IMR-90 (cell line): ENCODE results near the gene CHST6. TPM values are rescaled to one million over a fixed set of nuclear protein-coding genes. Genes with fewer than 3 reads are reported as not detected.

ENCODE experiments used
- ATAC-seq: fragments of 200-7000 bp; cut with Tn5 transposase; 2 replicates; pipeline ENCODE4 v1.9.1; 2020; ENCODE audit warnings: low read depth, mild to moderate bottlenecking, moderate library complexity
- BruUV-seq: library from RNA; stranded (reverse); fragments of 400-500 nt; replicated peaks from 2 replicates; lab custom pipeline; 2021; lab: Mats Ljungman, UMichigan
- CTCF ChIA-PET: fragments of 300-600 bp; formaldehyde crosslinking; extraction: SDS; loops from one replicate; lab custom pipeline; 2021; ENCODE audit warnings: antibody characterized with exemption; lab: Yijun Ruan, JAX
- POLR2A ChIA-PET: fragments of 300-600 bp; sonication (Branson Sonifier 250); formaldehyde crosslinking; loops from one replicate; lab custom pipeline; 2022; ENCODE audit warnings: antibody characterized with exemption; ENCODE audit not compliant: unreplicated experiment; lab: Charles Lee
- DNase-seq: peaks from one replicate; pipeline ENCODE4 v3.0.0; 2013
- H2AFZ ChIP-seq: replicated peaks from 2 replicates; pipeline ENCODE3; 2013; ENCODE audit warnings: low read length, mild to moderate bottlenecking; ENCODE audit not compliant: poor library complexity
- H2AK5ac ChIP-seq: 2 replicates; pipeline ENCODE4 v1.6.1; 2013; ENCODE audit warnings: low read depth, low read length, inconsistent platforms
- H2AK9ac ChIP-seq: replicated peaks from 2 replicates; pipeline ENCODE3; 2013; ENCODE audit warnings: mild to moderate bottlenecking, low read depth, low read length, moderate library complexity; ENCODE audit not compliant: poor library complexity
- H2BK120ac ChIP-seq: 2 replicates; pipeline ENCODE4 v1.6.1; 2013; ENCODE audit warnings: low read depth, low read length, inconsistent platforms
- H2BK15ac ChIP-seq: 3 replicates; pipeline ENCODE4 v1.6.1; 2013; ENCODE audit warnings: low read depth, low read length, inconsistent platforms
- H2BK20ac ChIP-seq: 2 replicates; pipeline ENCODE4 v1.6.1; 2013; ENCODE audit warnings: low read depth, mild to moderate bottlenecking, inconsistent platforms, low read length, moderate library complexity
- H2BK5ac ChIP-seq: 2 replicates; pipeline ENCODE4 v1.6.1; 2013; ENCODE audit warnings: mild to moderate bottlenecking, low read depth, low read length, inconsistent platforms; ENCODE audit not compliant: poor library complexity, severe bottlenecking
- H3K14ac ChIP-seq: replicated peaks from 2 replicates; pipeline ENCODE4 v1.6.1; 2013; ENCODE audit warnings: low read depth, low read length, inconsistent platforms
- H3K18ac ChIP-seq: 2 replicates; pipeline ENCODE4 v1.6.1; 2013; ENCODE audit warnings: low read depth, low read length, control low read depth
- H3K23ac ChIP-seq: 2 replicates; pipeline ENCODE4 v1.6.1; 2013; ENCODE audit warnings: low read depth, low read length, inconsistent platforms
- H3K27ac ChIP-seq: 2 replicates; pipeline ENCODE4 v1.5.1; 2013; ENCODE audit warnings: mild to moderate bottlenecking, control low read depth, low read length; ENCODE audit not compliant: insufficient read depth
- H3K27me3 ChIP-seq: 2 replicates; pipeline ENCODE4 v1.6.1; 2013; ENCODE audit warnings: low read length; ENCODE audit not compliant: control insufficient read depth, insufficient read depth
- H3K36me3 ChIP-seq: 2 replicates; pipeline ENCODE4 v1.6.1; 2013; ENCODE audit warnings: low read length, mixed read lengths; ENCODE audit not compliant: control insufficient read depth, insufficient read depth
- H3K4ac ChIP-seq: 2 replicates; pipeline ENCODE4 v1.6.1; 2013; ENCODE audit warnings: low read depth, low read length, inconsistent platforms
- H3K4me1 ChIP-seq: 2 replicates; pipeline ENCODE4 v1.6.1; 2013; ENCODE audit warnings: low read length, mixed read lengths; ENCODE audit not compliant: control insufficient read depth, insufficient read depth
- H3K4me2 ChIP-seq: 2 replicates; pipeline ENCODE4 v1.6.1; 2013; ENCODE audit warnings: low read depth, mild to moderate bottlenecking, control low read depth, low read length, moderate library complexity
- H3K4me3 ChIP-seq: 2 replicates; pipeline ENCODE4 v1.5.1; 2013; ENCODE audit warnings: low read depth, mild to moderate bottlenecking, control low read depth, low read length, moderate library complexity; ENCODE audit not compliant: insufficient read depth
- H3K56ac ChIP-seq: 2 replicates; pipeline ENCODE4 v1.6.1; 2013; ENCODE audit warnings: low read length, inconsistent platforms; ENCODE audit not compliant: insufficient read depth; ENCODE audit errors: extremely low read depth
- H3K79me1 ChIP-seq, 2 experiments: 2 replicates each; pipeline ENCODE4 v1.6.1; 2013; ENCODE audit warnings: low read length in 2 of 2, inconsistent platforms in 1 of 2, low read depth in 1 of 2
- H3K9ac ChIP-seq: 2 replicates; pipeline ENCODE4 v1.6.1; 2013; ENCODE audit warnings: low read depth, low read length, control low read depth
- H3K9me1 ChIP-seq: 2 replicates; pipeline ENCODE4 v1.6.1; 2013; ENCODE audit warnings: low read length, inconsistent platforms; ENCODE audit not compliant: insufficient read depth
- H3K9me3 ChIP-seq: 2 replicates; pipeline ENCODE4 v1.6.1; 2013; ENCODE audit warnings: low read length; ENCODE audit not compliant: control insufficient read depth, insufficient read depth
- H4K20me1 ChIP-seq: 2 replicates; pipeline ENCODE4 v1.6.1; 2013; ENCODE audit warnings: low read length, inconsistent platforms; ENCODE audit not compliant: insufficient read depth
- H4K5ac ChIP-seq: 2 replicates; pipeline ENCODE4 v1.6.1; 2013; ENCODE audit warnings: mild to moderate bottlenecking, low read depth, low read length, control low read depth
- H4K8ac ChIP-seq, 2 experiments: 2 replicates each; pipeline ENCODE4 v1.6.1; 2013; ENCODE audit warnings: low read depth in 2 of 2, low read length in 2 of 2, control low read depth in 1 of 2, inconsistent platforms in 1 of 2
- H4K91ac ChIP-seq: 2 replicates; pipeline ENCODE4 v1.6.1; 2013; ENCODE audit warnings: low read depth, low read length, inconsistent platforms; ENCODE audit not compliant: insufficient read depth
- BHLHE40 ChIP-seq: fragments of 150-350 bp; IDR thresholded peaks from 2 replicates; pipeline ENCODE4 v1.6.1; 2016; ENCODE audit warnings: mild to moderate bottlenecking, low read depth, low read length
- CEBPB ChIP-seq: IDR thresholded peaks from 2 replicates; pipeline ENCODE4 v1.6.1; 2012; ENCODE audit warnings: low read depth, low read length, improper control_type of control experiment
- CHD1 ChIP-seq: IDR thresholded peaks from 2 replicates; pipeline ENCODE4 v1.6.1; 2012; ENCODE audit warnings: low read depth, low read length, improper control_type of control experiment
- CTCF ChIP-seq: conservative IDR thresholded peaks from 2 replicates; pipeline ENCODE4 v1.5.1; 2012; ENCODE audit warnings: mild to moderate bottlenecking, low read depth, low read length, improper control_type of control experiment
- FOS ChIP-seq: fragments of 150-350 bp; IDR thresholded peaks from 2 replicates; pipeline ENCODE4 v1.6.1; 2016; ENCODE audit warnings: low read depth, low read length
- MAFK ChIP-seq: IDR thresholded peaks from 2 replicates; pipeline ENCODE4 v1.6.1; 2012; ENCODE audit warnings: low read depth, low read length, improper control_type of control experiment
- MAZ ChIP-seq: IDR thresholded peaks from 2 replicates; pipeline ENCODE4 v1.6.1; 2012; ENCODE audit warnings: low read depth, mild to moderate bottlenecking, low read length, improper control_type of control experiment, moderate library complexity, borderline replicate concordance
- MXI1 ChIP-seq: IDR thresholded peaks from 2 replicates; pipeline ENCODE4 v1.6.1; 2012; ENCODE audit warnings: low read depth, mild to moderate bottlenecking, low read length, moderate library complexity, borderline replicate concordance
- NFE2L2 ChIP-seq: fragments of 150-350 bp; IDR thresholded peaks from 2 replicates; pipeline ENCODE4 v1.6.1; 2016; ENCODE audit warnings: low read depth, mild to moderate bottlenecking, low read length
- POLR2A ChIP-seq: IDR thresholded peaks from 2 replicates; pipeline ENCODE4 v1.6.1; 2012; ENCODE audit warnings: mild to moderate bottlenecking, low read depth, low read length
- RAD21 ChIP-seq: IDR thresholded peaks from 2 replicates; pipeline ENCODE4 v1.6.1; 2012; ENCODE audit warnings: low read length, improper control_type of control experiment
- RCOR1 ChIP-seq: IDR thresholded peaks from 2 replicates; pipeline ENCODE4 v1.6.1; 2012; ENCODE audit warnings: mild to moderate bottlenecking, low read length, improper control_type of control experiment; ENCODE audit not compliant: insufficient replicate concordance
- RFX5 ChIP-seq: IDR thresholded peaks from 2 replicates; pipeline ENCODE4 v1.8.0; 2012; ENCODE audit warnings: low read depth, mild to moderate bottlenecking, low read length, moderate library complexity
- SMC3 ChIP-seq: fragments of 150-350 bp; IDR thresholded peaks from 2 replicates; pipeline ENCODE4 v1.6.1; 2016; ENCODE audit warnings: low read depth, mild to moderate bottlenecking, antibody characterized with exemption, low read length, moderate library complexity
- USF2 ChIP-seq: fragments of 150-350 bp; IDR thresholded peaks from 2 replicates; pipeline ENCODE4 v1.6.1; 2017; ENCODE audit warnings: mild to moderate bottlenecking, antibody characterized with exemption, low read length, low read depth
- WGBS, 2 experiments: methylation state at CpG; one replicate each; pipeline versions ENCODE4 v1.1.5 to v1.1.7; 2013; ENCODE audit warnings: missing lambda C conversion rate in 2 of 2; ENCODE audit not compliant: insufficient read length in 1 of 2; ENCODE audit errors: extremely low coverage in 2 of 2; 5-methylcytosine and 5-hydroxymethylcytosine counted together
- dilution Hi-C: fragments of 300-500 bp; cut with HindIII; formaldehyde crosslinking; loops from one replicate; pipeline ENCODE4 v1.14.3; 2018; ENCODE audit warnings: low sequenced_read_pairs; ENCODE audit not compliant: unreplicated experiment
- in situ Hi-C: fragments of 300-500 bp; cut with MboI; formaldehyde crosslinking; loops from 3 replicates; pipeline ENCODE4 v1.14.3; 2019; ENCODE audit warnings: low sequenced_read_pairs, inconsistent platforms, mixed read lengths
- intact Hi-C: fragments of 100-400 bp; cut with micrococcal nuclease; formaldehyde crosslinking; loops from 2 replicates; pipeline ENCODE4 v1.10.0; 2022
- polyA plus RNA-seq, 3 experiments: library from polyadenylated mRNA; depleted of rRNA; stranded (reverse); fragments of >200 nt; gene quantifications; 2 replicates each; pipeline ENCODE4 v1.2.3, GENCODE V29; 2012; ENCODE audit warnings: low replicate concordance in 1 of 3
- total RNA-seq: library from RNA; depleted of rRNA; stranded (reverse); fragments of >200 nt; gene quantifications from 2 replicates; pipeline ENCODE4 v1.2.3, GENCODE V29; 2012

CHST6 gene
- total and polyA plus RNA-seq, 2 of the 4 experiments (the other 2 are of a cell fraction), result under 0.01 to 0.12 TPM

- H4K5ac ChIP-seq, result peak within 1 kb of the TSS; percentile 89
- DNase-seq, result peak; percentile 91
- H3K23ac ChIP-seq, result peak within 1 kb of the TSS; percentile 88
- H3K9me3 ChIP-seq, result no peaks in the 10 kb centered on the region
- peak within 1 kb of the TSS; percentile 47 for H2BK20ac ChIP-seq
- H2AK9ac ChIP-seq, result peak within 1 kb of the TSS; percentile 90
- peak within 1 kb of the TSS; percentile 77 for H3K9ac ChIP-seq
- no peaks in the 10 kb centered on the region for H3K27me3 ChIP-seq
- in situ Hi-C loops, result no loop called here
- peak within 1 kb of the TSS; percentile 89 for H3K14ac ChIP-seq
- intact Hi-C loops, result no loop called here
- H4K8ac ChIP-seq, result peak within 1 kb of the TSS; percentile 82 to 96
- peak within 1 kb of the TSS; percentile 99 for H2AFZ ChIP-seq
- ATAC-seq, result peak; percentile 94
- TSS peak; percentile 18 for BruUV-seq
- H3K27ac ChIP-seq, result peak within 1 kb of the TSS; percentile 86
- peaks cover 2% of the 10 kb centered on the region; the same call in 1 of the 2 replicates for H3K36me3 ChIP-seq
- peak within 1 kb of the TSS; percentile 71 for H3K18ac ChIP-seq
- CTCF ChIA-PET, result interaction anchor here (0.8 kb wide), 1 partner anchor 14 kb away, joined by 3 read pairs; no protein-coding TSS in a partner anchor
- dilution Hi-C loops, result no loop called here
- H4K91ac ChIP-seq, result peak within 1 kb of the TSS; percentile 91
- peaks cover 10 to 38% of the 10 kb centered on the region in 2 experiments; a peak in 3 of 4 replicates for H3K79me1 ChIP-seq
- peak within 1 kb of the TSS; percentile 92 for H3K4me2 ChIP-seq
- peak within 1 kb of the TSS; percentile 73 for H3K56ac ChIP-seq
- peak within 1 kb of the TSS; percentile 72 for H2BK120ac ChIP-seq
- no peaks in the 10 kb centered on the region for H3K4me1 ChIP-seq
- H3K4me3 ChIP-seq, result peak within 1 kb of the TSS; percentile 79
- peak within 1 kb of the TSS; percentile 87 for H3K4ac ChIP-seq
- H4K20me1 ChIP-seq, result no peaks in the 10 kb centered on the region
- H2BK15ac ChIP-seq, result peak within 1 kb of the TSS; percentile 37; the same call in 1 of the 3 replicates
- POLR2A ChIA-PET, result interaction anchor here (0.6 kb wide), 1 partner anchor 231 kb away, joined by 8 read pairs; no protein-coding TSS in a partner anchor
- peak within 1 kb of the TSS; percentile 81 for H2AK5ac ChIP-seq
- H2BK5ac ChIP-seq, result peak within 1 kb of the TSS; percentile 86
- H3K9me1 ChIP-seq, result no peaks in the 10 kb centered on the region
- WGBS, 2 experiments, result 4% methylated on average over 17 of the region's 85 CpGs; no CpG with 5 or more reads in 1 of the 2 experiments
- TF ChIP-seq NFE2L2, result no peak
- no peak for TF ChIP-seq CHD1
- TF ChIP-seq FOS, result no peak
- TF ChIP-seq MAZ, result peak; percentile 72; the same call in 1 of the 2 replicates
- 0 out of 2 replicates have a peak, but pooled peaks have one; percentile 2 for TF ChIP-seq CTCF
- no peak for TF ChIP-seq CEBPB
- no peak for TF ChIP-seq RAD21
- peak; percentile 77; the same call in 1 of the 2 replicates for TF ChIP-seq POLR2A
- TF ChIP-seq USF2, result peak; percentile 72
- peak; percentile 97 for TF ChIP-seq MXI1
- TF ChIP-seq MAFK, result no peak
- TF ChIP-seq BHLHE40, result peak; percentile 91
- TF ChIP-seq SMC3, result no peak
- peak; percentile 4 for TF ChIP-seq RCOR1
- TF ChIP-seq RFX5, result no peak
These were observed 62.2 kb downstream of the CHST6 start, which contains the start of gene CFDP1 for GRCh38 chr16:75432828-75433731. CFDP1 (minus strand) TSS chr16:75433503; CDS start chr16:75433352, 151 bp downstream.
